Measurements from ENCODE around the gene GIGYF2.

DNA sequence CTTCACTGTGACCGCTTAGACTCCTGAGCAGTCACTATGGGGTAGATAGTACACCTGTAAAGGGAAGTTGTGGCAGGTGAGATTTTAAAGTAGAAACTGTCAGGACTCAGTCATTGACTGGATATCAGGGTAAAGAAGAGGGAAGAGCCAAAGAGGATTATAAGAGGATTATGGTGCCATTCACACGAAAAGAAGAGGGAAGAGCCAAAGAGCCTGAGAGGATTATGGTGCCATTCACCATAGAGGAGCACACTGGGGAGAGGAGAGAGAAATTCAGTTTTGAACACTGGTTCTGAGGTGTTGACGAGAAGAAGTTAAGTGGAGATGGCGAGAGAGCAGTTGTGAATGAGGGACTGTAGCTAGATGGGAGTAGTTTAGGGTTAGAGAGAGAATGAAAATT is 96.1 kb downstream of the GIGYF2 start:
- TF ChIP-seq POLR2AphosphoS5 (IDR thresholded peaks at IDR 0.05) (no peak), POLR2A (IDR thresholded peaks at IDR 0.05) (no peak), EP300 (IDR thresholded peaks at IDR 0.05; ENCODE audit: low read depth) (no peak)
- TF ChIP-seq, protein P1, sequence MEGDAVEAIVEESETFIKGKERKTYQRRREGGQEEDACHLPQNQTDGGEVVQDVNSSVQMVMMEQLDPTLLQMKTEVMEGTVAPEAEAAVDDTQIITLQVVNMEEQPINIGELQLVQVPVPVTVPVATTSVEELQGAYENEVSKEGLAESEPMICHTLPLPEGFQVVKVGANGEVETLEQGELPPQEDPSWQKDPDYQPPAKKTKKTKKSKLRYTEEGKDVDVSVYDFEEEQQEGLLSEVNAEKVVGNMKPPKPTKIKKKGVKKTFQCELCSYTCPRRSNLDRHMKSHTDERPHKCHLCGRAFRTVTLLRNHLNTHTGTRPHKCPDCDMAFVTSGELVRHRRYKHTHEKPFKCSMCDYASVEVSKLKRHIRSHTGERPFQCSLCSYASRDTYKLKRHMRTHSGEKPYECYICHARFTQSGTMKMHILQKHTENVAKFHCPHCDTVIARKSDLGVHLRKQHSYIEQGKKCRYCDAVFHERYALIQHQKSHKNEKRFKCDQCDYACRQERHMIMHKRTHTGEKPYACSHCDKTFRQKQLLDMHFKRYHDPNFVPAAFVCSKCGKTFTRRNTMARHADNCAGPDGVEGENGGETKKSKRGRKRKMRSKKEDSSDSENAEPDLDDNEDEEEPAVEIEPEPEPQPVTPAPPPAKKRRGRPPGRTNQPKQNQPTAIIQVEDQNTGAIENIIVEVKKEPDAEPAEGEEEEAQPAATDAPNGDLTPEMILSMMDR (IDR thresholded peaks at IDR 0.05), result no peak

Data from transverse colon (tissue), 4 donors.